Right ventricle myocardium inferior (tissue), 1 donor: Measurements from ENCODE around the gene C12orf76. TPM values are rescaled to one million over a fixed set of nuclear protein-coding genes. Genes with fewer than 3 reads are reported as not detected.
"Not testable (repeated sequence)": the region's sequence is repeated elsewhere in the genome, so short reads cannot be mapped to it uniquely, and the experiment has no call there.

ENCODE experiments used
- ATAC-seq: fragments of 200-7000 bp; cut with Tn5 transposase; one replicate; pipeline ENCODE4 v1.9.1; 2020; ENCODE audit warnings: mild to moderate bottlenecking, moderate library complexity
- DNase-seq: peaks from one replicate; pipeline ENCODE4 v3.0.0; 2021; ENCODE audit errors: missing footprints
- intact Hi-C: fragments of 100-400 bp; cut with DNase I; formaldehyde crosslinking; loops from one replicate; pipeline ENCODE4 v1.11.0; 2022
- long read RNA-seq: library from polyadenylated mRNA; unstranded; transcript quantifications from one replicate; pipeline ENCODE4 v2.0.0, GENCODE V29; 2021
- total RNA-seq: library from RNA; stranded (reverse); fragmentation: NEBNext Ultra II Directional; extraction: Animal tissue kit (Norgen Biotek cat#: 25700); gene quantifications from one replicate; pipeline ENCODE4 v1.2.1, GENCODE V29; 2021
- donor health status: DM: no; HTN: yes; CAD: no; lungs with severe emphysema.

Gene C12orf76
- total RNA-seq: 5.3 TPM
- long read RNA-seq, partial matches to known transcripts: 2 of 4 reads
- long read RNA-seq, other reads (novel, unspliced or antisense): 0 of 4 reads

DNA sequence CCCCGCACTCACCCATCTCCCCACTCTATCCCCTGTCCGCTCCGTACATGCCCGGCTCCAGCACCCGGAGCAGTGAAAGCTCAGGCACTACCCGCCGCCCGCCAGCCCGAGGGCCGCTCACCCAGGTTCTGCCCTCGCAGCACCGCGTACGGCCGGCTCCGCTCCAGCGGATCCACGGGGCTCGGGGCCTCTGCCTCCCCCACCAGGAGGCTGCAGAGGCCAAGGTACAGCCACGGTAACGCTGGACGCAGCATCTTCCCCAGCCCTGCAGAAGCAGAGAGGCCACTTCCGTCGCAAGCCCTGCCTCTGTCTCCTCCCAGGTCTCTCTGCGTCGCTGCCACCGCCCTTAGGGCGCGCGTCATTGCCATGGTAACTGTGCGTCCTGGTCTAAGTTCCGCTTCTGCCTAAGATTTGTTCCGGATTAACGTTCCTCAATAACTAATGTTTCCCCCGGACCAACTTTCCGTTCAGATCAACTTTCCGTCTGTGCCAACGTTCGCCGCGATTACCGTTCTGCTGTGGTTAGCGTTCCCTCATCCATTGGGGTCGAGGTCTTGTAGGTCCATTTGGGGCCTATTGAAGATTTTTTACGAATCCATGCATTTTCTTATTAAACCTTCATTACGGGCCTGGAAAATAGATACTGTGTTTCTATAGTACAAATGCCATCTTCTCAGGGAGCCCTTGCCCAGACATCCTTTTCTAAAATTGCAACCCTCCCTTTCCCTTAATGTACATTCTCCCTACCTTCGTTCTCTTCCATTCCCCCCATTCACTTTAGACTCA lies at the start of gene C12orf76:
TSS of gene C12orf76 (minus strand) at position 281 of the 786 bp plus-strand sequence. CDS start at position 254, 27 bp downstream.
- ATAC-seq (peak; percentile 98), DNase-seq (peak; percentile 98)
- intact Hi-C loops: loop anchor here (5.0 kb wide), 1 partner anchor 51 kb away; the partner anchor contains the start of genes ANKRD13A and GIT2

DNA sequence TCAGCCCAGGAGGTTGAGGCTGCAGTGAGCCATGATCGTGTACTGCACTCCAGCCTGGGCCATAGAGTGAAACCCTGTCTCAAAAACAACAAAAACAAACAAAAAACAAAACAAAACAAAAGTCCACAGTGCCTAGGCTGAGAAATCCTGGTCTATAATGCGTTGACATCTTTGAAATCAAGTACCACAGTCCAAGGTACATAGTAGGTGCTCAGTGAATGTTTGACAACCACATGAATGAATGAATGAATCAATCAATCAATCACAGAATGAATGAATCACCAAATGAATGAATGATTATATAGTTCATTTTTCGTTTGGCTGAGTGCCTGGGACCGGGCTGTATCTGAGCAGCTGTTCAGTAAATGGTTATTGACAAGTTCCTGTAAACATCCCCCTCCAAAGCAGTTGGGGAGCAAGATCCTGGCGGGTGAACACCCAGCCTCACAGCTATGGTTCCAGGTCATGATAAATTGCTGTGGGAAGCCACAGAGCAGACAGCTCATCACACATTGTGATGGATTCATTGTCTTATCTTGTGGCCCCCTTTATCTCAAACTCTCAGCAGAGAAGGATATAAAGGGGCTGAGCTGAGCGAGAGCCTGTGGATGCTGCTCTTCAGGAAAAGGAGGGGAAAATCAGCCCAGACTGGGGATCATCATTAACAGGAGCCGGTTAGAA lies 45.4 kb upstream of the C12orf76 start:
- ATAC-seq (no peak), DNase-seq (no peak)
- intact Hi-C loops: no loop called here

DNA sequence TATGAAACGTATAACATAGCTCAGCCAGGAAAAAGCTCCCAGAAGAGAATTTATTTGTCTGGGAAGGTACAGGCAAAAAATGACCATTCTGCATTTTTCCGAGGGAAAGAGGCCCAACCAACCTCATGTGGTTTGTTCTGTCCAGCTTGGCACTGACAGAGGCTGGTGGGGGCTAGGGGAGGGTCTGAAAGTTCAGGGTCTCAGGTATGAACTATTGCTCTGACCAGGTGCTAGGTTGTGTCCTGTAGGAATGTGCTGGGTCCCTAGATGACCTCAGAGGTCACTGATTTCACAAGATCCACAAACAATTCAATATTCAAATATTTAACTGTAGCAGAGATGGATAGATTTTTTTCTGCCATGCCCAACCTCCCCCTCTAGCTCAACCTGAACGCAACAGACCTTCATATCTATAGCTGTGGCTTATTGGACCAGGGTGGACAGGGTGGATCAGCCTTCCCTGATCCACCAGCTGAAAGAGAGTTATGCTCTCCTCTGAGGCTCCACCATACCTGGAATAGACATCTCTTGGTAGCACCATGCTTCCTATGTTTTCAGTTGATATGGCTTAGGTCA lies 42.9 kb upstream of the C12orf76 start:
- ATAC-seq: no peak
- no peak for DNase-seq
- intact Hi-C loops: no loop called here

- ATAC-seq (no peak), DNase-seq (no peak)
- intact Hi-C loops: no loop called here
These were observed 42.2 kb upstream of the C12orf76 start for GRCh38 chr12:110090266-110091135.

GRCh38 chr12:110088936-110089335 lies 40.6 kb upstream of the C12orf76 start:
- intact Hi-C loops: no loop called here
- DNase-seq (no peak), ATAC-seq (peak; percentile 57)

DNA sequence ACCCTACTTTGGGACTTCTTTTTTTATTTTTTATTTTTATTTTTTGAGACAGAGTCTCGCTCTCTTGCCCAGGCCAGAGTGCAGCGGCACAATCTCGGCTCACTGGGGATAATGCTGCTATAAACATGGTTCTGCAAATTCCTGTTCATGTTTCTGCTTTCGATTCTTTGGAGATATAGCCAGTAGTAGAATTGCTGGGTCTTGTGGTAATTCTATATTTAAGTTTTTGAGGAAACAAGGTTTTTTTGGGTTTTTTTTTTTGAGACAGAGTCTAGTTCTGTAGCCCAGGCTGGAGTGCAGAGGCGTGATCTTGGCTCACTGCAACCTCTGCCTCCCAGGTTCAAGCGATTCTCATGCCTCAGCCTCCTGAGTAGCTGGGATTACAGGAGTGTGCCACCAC lies 39.9 kb upstream of the C12orf76 start:
- intact Hi-C loops, DNase-seq: not testable (repeated sequence)
- ATAC-seq: peak; percentile 33

DNA sequence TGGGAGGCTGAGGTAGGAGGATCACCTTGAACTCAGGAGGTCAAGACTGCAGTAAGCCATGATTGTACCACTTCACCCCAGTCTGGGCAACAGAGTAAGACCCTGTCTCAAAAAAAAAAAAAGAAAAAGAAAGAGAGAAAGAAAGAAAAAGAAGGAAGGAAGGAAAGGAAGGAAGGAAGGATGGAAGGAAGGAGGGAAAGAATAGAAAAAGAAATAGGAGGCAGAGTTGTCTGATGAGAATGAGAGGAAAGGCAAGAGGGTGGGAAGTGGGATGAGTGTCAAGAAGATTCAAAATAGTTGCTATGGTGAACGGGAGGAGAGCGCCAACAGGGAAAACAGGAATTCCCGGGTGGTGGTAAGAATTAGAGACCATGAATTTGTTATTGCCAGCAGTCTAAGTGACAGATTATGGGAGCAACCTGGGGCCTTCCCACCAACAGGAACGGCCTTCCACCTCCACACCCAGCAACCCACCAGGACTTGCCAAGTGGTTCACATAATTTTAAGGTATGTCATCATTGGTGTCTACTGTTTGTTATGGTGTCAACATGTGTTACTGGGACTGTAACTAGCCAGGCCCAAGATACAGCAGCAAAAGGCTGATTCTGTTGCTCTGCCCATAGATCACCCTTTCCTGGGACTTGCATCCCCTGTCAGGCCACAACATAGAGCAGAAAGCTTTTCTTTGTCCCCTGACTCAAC lies 36.1 kb upstream of the C12orf76 start:
- DNase-seq: no peak
- intact Hi-C loops: no loop called here
- ATAC-seq: no peak

DNA sequence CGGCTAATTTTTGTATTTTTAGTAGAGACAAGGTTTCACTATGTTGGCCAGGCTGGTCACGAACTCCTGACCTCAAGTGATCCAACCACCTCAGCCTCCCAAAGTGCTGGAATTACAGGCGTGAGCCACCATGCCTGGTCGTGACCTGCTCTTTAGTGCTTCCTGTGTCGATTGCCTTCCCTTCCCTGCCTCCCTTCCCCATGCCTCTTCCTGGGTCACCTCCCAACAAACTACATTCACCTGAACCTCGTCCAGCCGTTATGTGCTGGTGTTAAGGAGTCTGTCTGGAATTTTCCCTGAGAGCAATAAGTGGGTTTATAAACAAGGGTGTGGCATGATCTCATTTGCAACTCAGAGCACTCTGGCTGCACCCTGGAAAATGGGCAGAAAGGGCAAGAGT lies 32.1 kb upstream of the C12orf76 start:
- intact Hi-C loops: no loop called here
- DNase-seq (no peak), ATAC-seq (no peak)

DNA sequence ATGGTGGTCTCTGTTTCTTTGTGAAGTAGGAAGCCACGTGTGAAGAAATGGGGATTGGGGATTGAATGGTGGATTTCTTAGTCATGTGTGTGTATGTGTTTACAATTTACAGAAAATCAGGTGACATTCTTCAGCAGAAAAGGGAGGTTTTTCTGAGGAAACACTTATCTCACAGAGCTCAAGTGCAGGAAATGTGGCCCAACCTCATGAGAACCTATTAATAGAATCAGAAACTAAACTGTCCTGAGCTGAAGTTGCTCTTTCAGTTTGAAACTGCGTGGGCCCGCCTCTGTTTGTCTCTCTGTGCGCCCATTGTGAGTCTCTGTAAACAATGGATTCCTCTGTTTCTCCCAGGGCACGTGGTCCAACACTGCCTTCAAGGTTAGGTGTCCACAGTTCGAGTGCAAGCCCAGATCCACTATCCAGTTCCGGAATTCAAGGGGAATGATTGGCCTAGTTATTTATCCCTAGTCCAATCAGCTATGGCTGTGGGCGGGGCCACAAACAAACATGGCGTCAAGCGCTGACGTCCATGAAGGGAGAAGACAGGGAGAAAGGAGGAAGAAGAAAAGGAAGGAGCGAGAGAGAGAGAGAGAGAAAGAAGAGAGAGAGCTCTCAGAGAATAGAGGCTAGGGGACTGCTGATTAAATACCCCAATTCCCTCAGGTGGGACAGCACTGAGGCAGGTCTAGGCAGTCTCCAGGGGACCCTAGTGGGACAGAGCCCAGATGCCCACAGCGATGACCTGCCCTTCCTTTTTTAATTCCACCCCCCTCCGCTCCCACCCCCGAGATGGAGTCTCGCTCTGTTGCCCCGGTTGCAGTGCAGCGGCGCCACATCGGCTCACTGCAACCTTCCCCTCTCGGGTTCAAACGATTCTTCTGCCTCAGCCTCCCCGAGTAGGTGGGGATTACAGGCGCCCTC lies 31.4 kb upstream of the C12orf76 start:
- intact Hi-C loops: no loop called here
- DNase-seq (peak; percentile 81), ATAC-seq (peak; percentile 62)

DNA sequence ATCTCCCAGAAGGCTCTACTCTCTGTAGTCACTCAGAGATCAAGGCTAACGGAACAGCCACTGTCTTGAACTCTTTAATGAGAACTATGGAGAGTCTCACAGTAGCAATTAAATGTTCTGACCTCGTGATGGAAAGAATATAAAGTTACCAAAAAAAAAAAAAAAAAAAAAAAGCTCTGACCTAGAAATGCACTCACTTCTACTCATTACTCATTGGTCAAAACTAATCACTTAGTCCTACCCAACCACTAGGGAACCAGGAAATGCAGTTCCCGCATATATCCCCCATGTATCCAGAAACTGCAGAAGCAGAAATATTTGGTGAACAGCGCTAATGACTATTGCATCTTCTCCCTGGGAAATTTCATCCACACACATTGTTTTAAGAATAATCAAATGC lies 29.5 kb upstream of the C12orf76 start:
- DNase-seq: no peak
- no peak for ATAC-seq
- intact Hi-C loops: no loop called here

GRCh38 chr12:110075880-110076279 lies 27.6 kb upstream of the C12orf76 start:
- intact Hi-C loops: no loop called here
- DNase-seq (no peak), ATAC-seq (no peak)

DNA sequence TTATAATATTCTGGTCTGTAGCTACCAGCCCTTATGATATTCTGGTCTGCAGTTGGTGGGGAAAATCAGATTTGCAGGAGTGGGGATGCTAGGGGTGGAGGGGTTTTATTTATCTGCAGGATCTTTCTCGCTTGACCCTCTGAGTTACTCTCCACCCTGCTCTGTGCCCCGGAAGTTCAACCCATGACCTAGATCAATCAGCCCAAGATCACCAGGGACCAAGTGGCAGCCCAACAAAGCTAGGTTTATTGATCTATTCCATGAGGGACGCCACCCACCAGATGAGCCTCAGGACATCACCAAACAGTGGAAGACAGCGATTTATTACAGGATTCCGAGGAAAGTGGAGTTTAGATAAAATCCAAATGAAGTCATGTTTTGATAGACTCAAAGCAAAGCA lies 25.8 kb upstream of the C12orf76 start:
- no peak for ATAC-seq
- intact Hi-C loops: no loop called here

DNA sequence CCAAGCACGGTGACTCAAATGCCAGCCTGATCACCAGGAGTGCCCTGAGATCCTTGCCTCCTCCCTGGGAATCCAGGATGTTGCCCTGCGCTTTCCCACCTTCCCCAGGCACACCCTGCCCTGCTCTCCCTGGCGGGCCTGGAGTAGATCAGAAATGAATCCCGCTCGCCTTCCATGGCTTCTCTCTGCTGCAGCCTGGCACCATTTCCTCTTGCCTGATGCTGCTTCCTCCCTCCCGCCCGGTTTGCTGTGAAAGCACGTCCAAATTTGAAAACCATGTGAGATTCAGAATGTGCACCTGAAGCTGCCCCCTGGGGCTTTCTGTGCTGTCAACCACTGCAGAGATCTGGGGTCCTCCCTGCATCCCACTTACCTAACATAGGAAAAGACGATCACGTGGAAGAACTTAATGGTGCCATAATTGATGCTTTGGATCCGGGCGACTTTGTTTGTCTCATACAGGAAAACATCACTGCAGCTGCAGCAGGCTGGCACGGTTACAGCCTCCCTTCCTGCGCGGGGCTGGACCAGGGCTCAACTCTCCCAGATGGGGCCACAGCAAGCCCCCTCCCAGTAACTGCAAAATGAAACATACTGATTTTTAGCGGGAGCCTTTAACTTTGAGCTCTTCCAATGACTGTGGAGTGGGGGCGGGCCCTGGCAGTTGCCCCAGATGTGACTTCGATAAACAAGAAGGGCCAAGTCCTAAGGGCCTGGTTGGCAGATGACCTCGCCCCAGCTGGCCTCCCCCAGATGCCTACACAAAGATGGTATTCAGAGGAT lies 24.9 kb upstream of the C12orf76 start:
- ATAC-seq (peak; percentile 46), DNase-seq (no peak)
- intact Hi-C loops: no loop called here

More for the DNA sequence above, 25.8 kb upstream of the C12orf76 start:
- no peak for DNase-seq

- intact Hi-C loops, ATAC-seq, DNase-seq: not testable (repeated sequence)
These were observed 24.3 kb upstream of the C12orf76 start for GRCh38 chr12:110072636-110073035.

- DNase-seq: no peak
- no peak for ATAC-seq
- intact Hi-C loops: no loop called here
These were observed 23.6 kb upstream of the C12orf76 start for GRCh38 chr12:110071967-110072366.

DNA sequence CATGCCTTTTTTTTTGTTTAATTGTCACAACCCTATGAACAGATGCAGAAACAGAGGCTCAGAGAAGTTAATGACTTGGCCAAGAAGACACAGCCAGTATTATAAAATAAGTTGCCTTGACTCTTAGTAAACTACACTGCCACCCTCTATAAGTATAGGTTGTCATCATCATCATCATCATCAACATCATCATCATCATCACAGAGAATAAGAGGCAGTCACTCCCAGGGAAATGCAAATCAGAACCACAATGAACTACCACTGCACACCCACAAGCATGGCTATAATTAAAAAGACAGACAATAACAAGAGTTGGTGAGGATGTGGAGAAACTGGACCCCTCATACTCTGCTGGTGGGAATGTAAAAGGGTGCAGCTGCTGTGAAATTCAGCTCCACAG lies 23.2 kb upstream of the C12orf76 start:
- intact Hi-C loops: no loop called here
- no peak for DNase-seq
- ATAC-seq: no peak
